ENCODE data around the gene ZNF750. TPM values are rescaled to one million over a fixed set of nuclear protein-coding genes. Genes with fewer than 3 reads are reported as not detected.
A peak's percentile ranks its signal among the peaks of the same experiment; 100 is the strongest.

The ZNF750 gene
- total RNA-seq, 1 donor from 2014 or later: not detected

GRCh38 chr17:82789051-82789592, 50.7 kb downstream of the ZNF750 start:
- H3K4me2 ChIP-seq: no peak overlapping the region

GRCh38 chr17:82788206-82789001, 51.4 kb downstream of the ZNF750 start:
- Mint-ChIP-seq H3K9me3 (no peaks in the 10 kb centered on the region), H3K27ac (peak overlapping the region; percentile 2), H3K27me3 (ENCODE audit: insufficient read depth, low read depth) (no peaks in the 10 kb centered on the region), H3K4me1 (peaks cover 17% of the 10 kb centered on the region), H3K4me3 (no peak overlapping the region), H3K36me3 (peaks cover 15% of the 10 kb centered on the region)
- DNase-seq (ENCODE audit: low spot score): no peak
- Histone ChIP-seq H3K4me1 (no peaks in the 10 kb centered on the region), H3K27ac (no peak overlapping the region), H3K27me3 (no peaks in the 10 kb centered on the region), H3K79me2 (ENCODE audit: low read depth) (peaks cover 11% of the 10 kb centered on the region), H2AFZ (replicated peaks) (no peak overlapping the region), H3K4me3 (no peak overlapping the region), H3K36me3 (no peaks in the 10 kb centered on the region), H3F3A (ENCODE audit: low read depth) (no peaks in the 10 kb centered on the region), H3K4me2 (no peak overlapping the region), H3K9me3 (ENCODE audit: low read depth) (no peaks in the 10 kb centered on the region), H3K9ac (no peak overlapping the region), H4K20me1 (ENCODE audit: low read depth) (peaks cover 8% of the 10 kb centered on the region)
- TF ChIP-seq EZH2 (IDR thresholded peaks at IDR 0.05): no peak
- TF ChIP-seq EZH2phosphoT487 (IDR thresholded peaks at IDR 0.05): no peak
- no peak for TF ChIP-seq CTCF (IDR thresholded peaks at IDR 0.05)

More at GRCh38 chr17:82789051-82789592, 50.7 kb downstream of the ZNF750 start:
- no peak overlapping the region for H3K4me3 Mint-ChIP-seq
- no peak for TF ChIP-seq CTCF (IDR thresholded peaks at IDR 0.05)
- TF ChIP-seq EZH2 (IDR thresholded peaks at IDR 0.05): no peak
- no peak for TF ChIP-seq EZH2phosphoT487 (IDR thresholded peaks at IDR 0.05)
- no peaks in the 10 kb centered on the region for H3K9me3 Mint-ChIP-seq
- peaks cover 18% of the 10 kb centered on the region for H3K79me2 ChIP-seq (ENCODE audit: low read depth)
- no peaks in the 10 kb centered on the region for H3K27me3 Mint-ChIP-seq (ENCODE audit: insufficient read depth, low read depth)
- no peak overlapping the region for H3K27ac ChIP-seq
- no peak for DNase-seq (ENCODE audit: low spot score)
- H4K20me1 ChIP-seq (ENCODE audit: low read depth): peaks cover 11% of the 10 kb centered on the region
- H3F3A ChIP-seq (ENCODE audit: low read depth): no peaks in the 10 kb centered on the region
- no peak overlapping the region for H3K9ac ChIP-seq
- H3K27ac Mint-ChIP-seq: no peak overlapping the region
- peaks cover 18% of the 10 kb centered on the region for H3K4me1 Mint-ChIP-seq
- H3K4me1 ChIP-seq: no peaks in the 10 kb centered on the region
- no peaks in the 10 kb centered on the region for H3K27me3 ChIP-seq
- no peak overlapping the region for H3K4me3 ChIP-seq
- peaks cover 15% of the 10 kb centered on the region for H3K36me3 Mint-ChIP-seq
- H2AFZ ChIP-seq (replicated peaks): no peak overlapping the region
- no peaks in the 10 kb centered on the region for H3K9me3 ChIP-seq (ENCODE audit: low read depth)
- H3K36me3 ChIP-seq: no peaks in the 10 kb centered on the region

GRCh38 chr17:82787081-82787848, 52.6 kb downstream of the ZNF750 start:
- Histone ChIP-seq H3K9me3 (ENCODE audit: low read depth) (no peaks in the 10 kb centered on the region), H2AFZ (replicated peaks) (no peak overlapping the region), H3K27ac (no peak overlapping the region), H3K9ac (no peak overlapping the region), H3K4me1 (no peaks in the 10 kb centered on the region), H3K4me2 (no peak overlapping the region), H3K27me3 (no peaks in the 10 kb centered on the region), H3K79me2 (ENCODE audit: low read depth) (peaks cover 1% of the 10 kb centered on the region), H4K20me1 (ENCODE audit: low read depth) (peaks cover 8% of the 10 kb centered on the region), H3F3A (ENCODE audit: low read depth) (no peaks in the 10 kb centered on the region), H3K36me3 (no peaks in the 10 kb centered on the region), H3K4me3 (no peak overlapping the region)
- Mint-ChIP-seq H3K9me3 (no peaks in the 10 kb centered on the region), H3K27ac (no peak overlapping the region), H3K27me3 (ENCODE audit: insufficient read depth, low read depth) (no peaks in the 10 kb centered on the region), H3K4me1 (peaks cover 19% of the 10 kb centered on the region), H3K36me3 (peaks cover 19% of the 10 kb centered on the region), H3K4me3 (no peak overlapping the region)
- no peak for DNase-seq (ENCODE audit: low spot score)
- no peak for TF ChIP-seq CTCF (IDR thresholded peaks at IDR 0.05)

Data from neural progenitor cell (in vitro differentiated cells).